ENCODE results near the gene CCDC92. TPM values are rescaled to one million over a fixed set of nuclear protein-coding genes. Genes with fewer than 3 reads are reported as not detected.

CCDC92 gene
- total RNA-seq: 8.2 and 10.0 TPM in 2 replicates

DNA sequence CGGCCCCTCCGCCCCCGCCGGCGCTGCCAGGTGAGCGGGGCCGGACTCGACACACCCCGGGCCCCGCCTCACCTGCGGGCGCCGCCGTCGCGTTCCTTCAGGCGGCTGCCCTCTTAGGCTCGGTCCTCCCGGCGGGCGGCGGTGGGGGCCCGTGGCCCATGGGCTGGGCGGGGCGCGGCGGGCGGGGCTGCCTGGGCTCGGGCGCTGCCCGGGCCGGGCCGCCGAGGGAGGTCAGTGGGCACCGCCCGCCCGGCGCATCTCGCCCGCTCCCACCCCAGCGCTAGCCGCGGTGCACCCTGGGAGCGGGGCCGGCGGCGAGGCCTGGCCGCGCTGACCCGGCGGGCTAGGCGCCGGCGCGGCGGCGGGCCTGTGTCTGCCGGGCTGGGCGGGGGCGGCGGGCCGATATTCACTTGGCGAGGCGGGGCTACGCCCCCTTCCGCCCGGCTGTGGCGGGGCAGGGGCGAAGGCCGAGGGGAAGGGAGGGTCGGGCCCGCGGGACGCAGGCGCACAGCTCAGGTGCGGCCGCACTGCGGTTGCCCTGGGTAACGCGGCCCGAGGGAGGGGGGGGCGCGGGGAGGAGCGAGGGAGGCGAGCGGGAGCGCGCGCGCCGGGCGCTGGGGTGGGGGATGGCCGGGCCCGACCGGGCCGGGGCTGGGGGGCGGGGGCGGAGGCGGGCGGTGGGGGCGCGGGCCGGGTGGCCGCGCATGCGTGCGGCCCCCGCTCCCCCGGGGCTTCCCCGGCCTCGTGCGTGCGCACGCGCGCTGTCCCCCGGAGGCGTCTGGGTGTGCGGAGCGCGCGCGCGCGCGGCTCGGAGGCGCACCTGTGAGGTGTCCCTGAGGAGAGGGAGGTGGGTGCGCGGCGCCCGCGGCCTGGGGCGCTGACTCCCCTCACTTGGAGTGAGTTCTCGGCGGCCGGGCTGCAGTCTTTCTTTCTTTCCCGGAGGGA, at the start of gene CCDC92, which contains the start of gene ZNF664:
CCDC92 (minus strand) TSS at position 375 of the 945 bp plus-strand sequence. CDS start 28,526 bp downstream, outside the sequence.
ZNF664 (plus strand) TSS at position 759 of the 945 bp plus-strand sequence. CDS start 38,930 bp downstream, outside the sequence.
- DNase-seq (ENCODE audit: low read depth): peak; percentile 92
- TF ChIP-seq CTCF (IDR thresholded peaks at IDR 0.05; ENCODE audit: insufficient read depth, low read depth, low read length): peak; percentile 18
- peak within 1 kb of the TSS; percentile 79 for H3K4me3 ChIP-seq (ENCODE audit: low read depth, low read length)

DNA sequence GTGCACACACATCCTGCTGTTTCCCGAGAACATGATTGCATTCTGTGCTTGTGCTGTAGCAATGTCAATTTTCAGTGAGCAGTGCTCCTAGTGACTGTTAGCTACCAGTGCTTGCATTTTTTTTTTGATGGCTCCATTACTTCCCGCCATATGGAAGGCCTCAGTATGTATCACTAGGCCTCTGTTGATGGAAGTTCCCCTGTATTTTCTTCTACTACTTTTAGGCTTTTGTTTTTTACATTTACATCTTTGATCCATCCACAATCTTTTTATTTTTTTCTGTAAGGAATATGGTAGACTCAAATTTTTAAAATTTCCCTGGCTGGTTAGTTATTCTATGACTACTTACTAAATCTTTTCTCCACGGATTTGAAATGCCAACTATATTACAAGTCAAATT, 49.5 kb upstream of the CCDC92 start:
- no peak for DNase-seq (ENCODE audit: low read depth)
- H3K4me3 ChIP-seq (ENCODE audit: low read depth, low read length): no peak overlapping the region
- TF ChIP-seq CTCF (IDR thresholded peaks at IDR 0.05; ENCODE audit: insufficient read depth, low read depth, low read length): no peak

DNA sequence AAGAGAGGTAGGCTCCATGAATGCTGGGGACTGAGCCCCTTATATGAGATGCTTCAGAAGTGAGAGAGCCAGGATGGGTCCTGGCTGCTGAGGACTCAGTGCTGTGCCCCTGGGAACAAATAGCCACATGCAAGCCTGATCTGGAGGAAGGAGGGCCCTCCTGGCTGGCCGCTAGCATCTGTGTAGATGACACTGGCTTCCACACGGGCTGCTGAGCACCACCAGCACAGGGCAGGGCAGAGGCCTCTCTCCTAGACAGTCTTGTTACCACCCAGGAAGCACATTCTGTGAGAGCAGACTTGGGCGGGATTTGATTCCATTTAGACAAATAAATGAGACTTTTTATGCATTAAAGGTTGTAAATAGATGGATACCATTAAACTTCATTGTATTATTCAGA, 48.4 kb upstream of the CCDC92 start:
- DNase-seq (ENCODE audit: low read depth): no peak
- no peak for TF ChIP-seq CTCF (IDR thresholded peaks at IDR 0.05; ENCODE audit: insufficient read depth, low read depth, low read length)
- H3K4me3 ChIP-seq (ENCODE audit: low read depth, low read length): no peak overlapping the region

GRCh38 chr12:124020514-124020949, 47.9 kb upstream of the CCDC92 start:
- peak; percentile 87 for DNase-seq (ENCODE audit: low read depth)
- no peak overlapping the region for H3K4me3 ChIP-seq (ENCODE audit: low read depth, low read length)
- no peak for TF ChIP-seq CTCF (IDR thresholded peaks at IDR 0.05; ENCODE audit: insufficient read depth, low read depth, low read length)

DNA sequence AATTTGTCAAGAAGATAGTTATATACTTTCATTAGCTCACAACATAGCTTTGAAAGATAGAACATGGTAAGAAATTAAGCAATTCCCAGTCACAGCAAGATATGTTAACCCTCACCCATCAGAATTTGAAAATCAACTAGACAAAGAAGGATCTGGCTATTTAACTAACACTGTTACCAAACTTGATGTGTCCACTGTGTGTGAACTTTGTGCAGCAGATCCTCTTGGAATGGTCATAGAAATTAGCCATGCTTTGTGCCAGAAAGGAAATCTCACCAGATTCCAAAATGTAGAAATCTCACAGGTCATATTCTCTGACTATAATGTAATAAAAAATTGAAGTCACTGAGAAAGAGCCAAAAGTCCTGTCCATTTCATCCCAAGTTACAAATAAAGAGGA, 46.5 kb upstream of the CCDC92 start:
- H3K4me3 ChIP-seq (ENCODE audit: low read depth, low read length): no peak overlapping the region
- TF ChIP-seq CTCF (IDR thresholded peaks at IDR 0.05; ENCODE audit: insufficient read depth, low read depth, low read length): no peak
- no peak for DNase-seq (ENCODE audit: low read depth)

DNA sequence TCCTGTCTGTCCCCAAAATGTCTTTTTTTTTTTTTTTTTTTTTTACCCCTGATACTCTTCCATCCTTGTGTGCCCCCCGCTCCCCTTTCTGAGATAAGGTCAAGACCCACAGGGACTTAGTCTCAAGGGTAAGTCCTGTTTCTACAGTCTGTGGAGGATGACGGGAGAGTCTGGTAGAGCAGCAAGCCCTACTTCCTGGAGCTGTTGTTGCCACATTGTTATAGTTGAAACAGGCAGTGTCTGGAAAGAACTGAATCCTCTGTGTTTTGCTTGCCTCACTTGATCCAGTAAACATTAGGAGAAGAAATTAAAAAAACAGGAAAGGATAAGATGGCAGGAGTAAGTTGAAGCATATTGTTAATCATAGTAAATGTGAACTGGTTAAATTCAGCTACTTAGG, 45.9 kb upstream of the CCDC92 start:
- TF ChIP-seq CTCF (IDR thresholded peaks at IDR 0.05; ENCODE audit: insufficient read depth, low read depth, low read length): no peak
- H3K4me3 ChIP-seq (ENCODE audit: low read depth, low read length): no peak overlapping the region
- DNase-seq (ENCODE audit: low read depth): no peak
